Inferior parietal cortex (tissue), 1 donor: ENCODE measurements around the gene CCDC40.

Experiments
- DNase-seq: peaks from one replicate; pipeline ENCODE4 v3.0.0-alpha.2; 2016; ENCODE audit errors: extremely low spot score

CCDC40 gene

DNA sequence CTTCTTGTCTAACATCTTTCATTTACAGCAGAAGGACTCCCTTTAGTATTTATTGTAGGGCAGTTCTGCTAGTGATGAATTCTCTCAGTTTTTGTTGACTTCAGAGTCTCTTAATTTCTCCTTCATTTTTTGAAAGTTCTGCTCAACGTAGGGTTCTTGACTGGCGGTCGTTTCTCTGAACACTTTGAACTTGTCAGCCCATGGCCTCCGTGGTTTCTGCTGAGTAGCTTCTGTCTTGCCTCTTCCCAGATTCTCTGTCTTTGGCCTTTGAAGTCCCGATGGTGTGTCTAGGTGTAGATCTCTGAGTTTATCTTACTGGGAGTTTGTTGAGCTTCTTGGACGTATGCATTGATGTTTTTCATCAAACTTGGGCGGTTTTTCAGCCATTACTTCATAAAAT is 78.3 kb downstream of the CCDC40 start:
- DNase-seq, result no peak

DNA sequence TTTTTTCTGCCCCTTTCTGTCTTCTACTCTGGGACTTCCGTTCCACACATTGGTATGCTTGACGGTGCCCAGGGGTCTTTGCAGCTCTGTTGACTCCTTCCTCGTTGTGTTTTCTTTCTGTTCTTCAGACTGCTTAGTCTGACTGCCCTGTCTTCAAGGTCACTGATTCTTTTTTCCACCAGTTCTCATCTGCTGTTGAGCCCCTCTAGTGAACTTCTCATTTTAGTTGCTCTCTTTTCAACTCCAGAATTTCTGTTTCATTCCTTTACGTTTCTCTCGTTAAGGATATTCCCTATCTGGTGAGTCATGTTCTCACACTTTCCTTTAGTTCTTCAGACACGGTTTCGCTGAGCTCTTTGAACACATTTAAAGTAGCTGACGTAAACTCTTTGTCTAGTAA is 78.7 kb downstream of the CCDC40 start:
- DNase-seq, result no peak

DNA sequence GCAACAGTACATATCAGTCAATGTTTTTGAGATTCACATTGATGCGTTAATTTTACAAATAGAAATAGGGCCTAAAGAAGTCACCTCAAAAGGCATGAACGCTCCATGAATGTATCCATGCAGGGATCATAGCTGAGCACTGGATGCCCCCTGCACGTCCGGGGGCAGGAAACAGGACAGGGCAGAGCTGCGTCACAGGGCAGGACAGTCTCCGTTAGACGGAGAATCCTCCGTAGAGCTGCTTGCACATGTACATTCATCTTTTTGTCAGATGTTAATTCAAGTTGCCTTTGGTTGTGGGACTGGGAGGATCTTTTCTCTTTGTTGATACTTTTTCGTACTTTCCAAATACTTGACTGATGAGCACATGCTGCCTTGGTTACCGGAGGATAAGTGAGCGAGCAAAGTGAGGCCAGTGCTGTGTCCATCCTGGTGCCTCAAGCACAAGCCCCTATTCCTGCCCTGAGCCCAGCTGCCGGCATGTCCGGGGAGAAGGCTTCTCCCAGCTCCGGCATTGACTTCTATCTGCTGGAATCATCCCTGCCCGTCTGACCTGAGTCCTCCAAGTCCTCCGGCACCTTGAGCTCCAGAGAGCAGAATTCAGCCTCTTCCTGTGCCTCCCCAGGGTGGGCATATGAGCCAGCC is 80.0 kb downstream of the CCDC40 start:
- no peak for DNase-seq

DNA sequence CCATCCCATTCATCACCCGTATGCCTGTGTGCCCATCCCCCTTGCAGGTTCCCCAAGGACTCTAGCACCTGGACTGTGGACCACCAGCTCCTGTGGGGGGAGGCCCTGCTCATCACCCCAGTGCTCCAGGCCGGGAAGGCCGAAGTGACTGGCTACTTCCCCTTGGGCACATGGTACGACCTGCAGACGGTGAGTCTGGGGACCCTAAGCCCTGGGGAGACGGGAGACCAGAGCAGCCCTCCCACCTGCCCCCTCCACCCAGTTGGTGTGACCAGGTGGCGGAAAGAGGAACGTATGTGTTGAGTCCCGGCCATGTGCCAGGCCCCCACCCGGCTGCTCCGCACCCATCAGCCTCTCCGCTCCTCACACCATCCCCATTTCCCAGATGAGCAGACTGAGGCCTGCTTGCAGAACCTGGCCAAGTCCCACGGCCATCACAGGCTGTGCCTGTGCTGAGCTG is 80.5 kb downstream of the CCDC40 start:
- no peak for DNase-seq

DNA sequence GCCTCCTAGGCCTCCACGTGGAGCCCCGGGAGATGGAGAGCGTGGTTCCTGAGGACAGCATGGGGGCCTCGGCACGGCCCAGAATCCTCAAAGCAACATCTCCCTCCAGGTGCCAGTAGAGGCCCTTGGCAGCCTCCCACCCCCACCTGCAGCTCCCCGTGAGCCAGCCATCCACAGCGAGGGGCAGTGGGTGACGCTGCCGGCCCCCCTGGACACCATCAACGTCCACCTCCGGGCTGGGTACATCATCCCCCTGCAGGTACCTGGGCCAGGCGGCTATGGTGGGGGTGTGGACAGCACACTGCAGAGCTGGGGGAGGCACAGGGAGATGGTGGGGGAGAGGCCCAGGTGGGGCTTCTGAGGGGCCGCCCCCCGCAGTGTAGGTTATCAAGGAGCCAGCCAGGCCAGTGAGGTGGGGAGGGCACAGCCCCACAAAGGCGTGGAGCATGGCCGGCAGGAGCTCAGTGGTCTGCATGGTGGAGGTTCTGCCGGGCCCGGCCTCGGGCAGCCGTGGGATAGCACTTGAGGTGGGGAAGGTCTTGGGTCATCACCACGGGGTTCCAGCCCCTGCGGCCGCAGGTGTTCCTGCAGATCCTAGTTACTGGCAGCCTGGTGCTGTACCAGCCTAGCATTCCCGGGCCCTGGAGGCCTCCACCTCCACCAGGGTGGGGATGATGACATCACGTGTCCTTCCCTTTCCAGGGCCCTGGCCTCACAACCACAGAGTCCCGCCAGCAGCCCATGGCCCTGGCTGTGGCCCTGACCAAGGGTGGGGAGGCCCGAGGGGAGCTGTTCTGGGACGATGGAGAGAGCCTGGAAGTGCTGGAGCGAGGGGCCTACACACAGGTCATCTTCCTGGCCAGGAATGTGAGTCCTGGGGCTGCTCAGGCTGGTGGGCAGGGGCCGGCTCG is 81.3 kb downstream of the CCDC40 start:
- no peak for DNase-seq

DNA sequence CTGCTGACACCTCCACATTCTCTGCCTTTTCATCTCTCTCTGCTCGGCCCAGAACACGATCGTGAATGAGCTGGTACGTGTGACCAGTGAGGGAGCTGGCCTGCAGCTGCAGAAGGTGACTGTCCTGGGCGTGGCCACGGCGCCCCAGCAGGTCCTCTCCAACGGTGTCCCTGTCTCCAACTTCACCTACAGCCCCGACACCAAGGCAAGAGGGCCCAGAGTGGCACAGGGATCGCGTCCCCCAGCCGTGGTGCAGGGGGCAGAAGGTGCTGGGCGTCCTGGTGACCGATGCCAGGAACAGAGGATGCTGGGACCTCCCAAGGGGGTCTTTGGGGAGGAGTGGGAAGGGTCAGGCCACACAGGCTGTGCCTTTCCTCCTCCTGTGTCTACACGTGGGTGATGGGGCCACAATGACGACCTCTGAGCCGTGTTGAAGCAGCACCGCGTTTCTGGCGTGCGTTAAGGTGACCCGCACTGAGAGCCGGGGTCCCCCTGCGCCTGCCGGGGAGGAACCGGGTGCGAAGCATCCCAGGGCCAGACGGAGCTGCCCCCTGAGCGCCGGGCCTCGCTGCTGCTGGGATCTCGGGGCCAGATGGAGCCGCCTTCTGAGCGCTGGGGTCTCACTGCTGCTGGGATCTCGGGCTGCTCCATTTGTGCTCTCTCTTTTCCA is 82.3 kb downstream of the CCDC40 start:
- no peak for DNase-seq

DNA sequence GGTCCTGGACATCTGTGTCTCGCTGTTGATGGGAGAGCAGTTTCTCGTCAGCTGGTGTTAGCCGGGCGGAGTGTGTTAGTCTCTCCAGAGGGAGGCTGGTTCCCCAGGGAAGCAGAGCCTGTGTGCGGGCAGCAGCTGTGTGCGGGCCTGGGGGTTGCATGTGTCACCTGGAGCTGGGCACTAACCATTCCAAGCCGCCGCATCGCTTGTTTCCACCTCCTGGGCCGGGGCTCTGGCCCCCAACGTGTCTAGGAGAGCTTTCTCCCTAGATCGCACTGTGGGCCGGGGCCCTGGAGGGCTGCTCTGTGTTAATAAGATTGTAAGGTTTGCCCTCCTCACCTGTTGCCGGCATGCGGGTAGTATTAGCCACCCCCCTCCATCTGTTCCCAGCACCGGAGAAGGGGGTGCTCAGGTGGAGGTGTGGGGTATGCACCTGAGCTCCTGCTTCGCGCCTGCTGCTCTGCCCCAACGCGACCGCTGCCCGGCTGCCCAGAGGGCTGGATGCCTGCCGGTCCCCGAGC is 82.9 kb downstream of the CCDC40 start:
- DNase-seq, result no peak

DNA sequence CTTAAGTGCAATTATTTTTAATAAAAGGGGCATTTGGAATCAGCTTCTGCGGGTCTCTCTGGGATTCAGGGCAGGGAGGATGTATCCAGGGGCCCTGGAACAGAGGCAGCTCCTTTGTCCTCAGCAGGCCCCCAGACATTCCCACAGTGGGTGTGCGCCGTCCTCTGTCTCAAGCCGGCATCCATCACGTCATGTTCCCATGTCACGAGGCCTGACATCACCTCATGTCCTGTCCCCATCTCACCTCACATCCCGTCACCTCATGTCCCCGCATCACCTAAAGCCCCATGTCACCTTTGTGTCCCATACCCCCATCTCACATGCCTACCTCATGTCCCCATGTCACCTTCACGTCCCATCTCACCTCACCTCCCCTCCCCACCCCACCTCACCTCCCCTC is 83.4 kb downstream of the CCDC40 start:
- DNase-seq, result no peak

DNA sequence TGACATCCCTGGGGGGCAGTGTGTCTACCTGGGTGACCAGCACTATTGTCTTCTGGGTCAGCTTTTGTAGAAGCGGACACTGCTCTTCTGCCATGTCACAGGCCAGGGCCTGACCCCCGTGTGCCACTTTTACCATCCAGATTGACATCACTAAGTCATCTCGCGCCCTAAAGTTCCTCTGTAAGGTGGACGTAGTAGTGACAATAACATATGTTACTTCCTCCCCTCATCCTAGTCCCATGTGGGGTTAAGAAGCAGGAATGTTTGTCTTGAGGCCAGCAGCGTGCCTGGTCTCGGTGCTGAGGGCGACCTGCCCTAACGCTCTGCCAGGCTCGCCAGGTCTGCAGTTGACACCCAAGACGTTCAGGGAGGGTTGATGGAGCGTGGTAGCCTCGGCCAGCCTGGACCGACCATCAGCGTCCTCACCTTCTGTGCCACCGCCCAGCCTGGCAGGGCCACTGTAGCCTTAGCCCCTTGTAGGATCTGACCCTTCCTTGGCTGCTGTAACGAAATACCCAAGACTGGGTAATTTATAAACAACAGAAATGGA is 85.7 kb downstream of the CCDC40 start:
- no peak for DNase-seq

DNA sequence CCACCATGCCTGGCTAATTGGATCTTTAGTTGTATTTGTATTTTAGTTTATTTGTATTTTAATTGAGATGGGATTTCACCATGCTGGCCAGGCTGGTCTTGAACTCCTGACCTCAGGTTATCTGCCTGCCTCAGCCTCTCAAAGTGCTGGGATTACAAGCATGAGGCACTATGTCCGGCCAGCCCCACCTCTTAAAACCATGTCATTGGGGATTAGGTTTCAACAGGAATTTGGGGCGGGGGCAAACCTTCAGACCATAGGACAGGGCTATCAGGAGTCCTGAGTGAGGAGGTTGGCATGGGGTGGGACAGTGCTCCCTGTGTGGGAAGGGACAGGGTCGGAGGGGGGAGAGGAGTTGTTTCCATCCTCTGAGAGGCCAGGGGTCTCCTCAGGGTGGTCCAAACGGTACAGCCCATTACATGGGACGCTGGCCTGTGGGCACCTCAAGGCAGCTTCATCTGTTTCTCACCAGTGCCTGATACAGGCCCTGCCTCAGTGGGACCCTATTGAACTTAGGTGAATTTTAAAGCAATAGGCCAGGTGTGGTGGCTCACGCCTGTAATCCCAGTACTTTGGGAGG is 86.6 kb downstream of the CCDC40 start:
- DNase-seq, result no peak

DNA sequence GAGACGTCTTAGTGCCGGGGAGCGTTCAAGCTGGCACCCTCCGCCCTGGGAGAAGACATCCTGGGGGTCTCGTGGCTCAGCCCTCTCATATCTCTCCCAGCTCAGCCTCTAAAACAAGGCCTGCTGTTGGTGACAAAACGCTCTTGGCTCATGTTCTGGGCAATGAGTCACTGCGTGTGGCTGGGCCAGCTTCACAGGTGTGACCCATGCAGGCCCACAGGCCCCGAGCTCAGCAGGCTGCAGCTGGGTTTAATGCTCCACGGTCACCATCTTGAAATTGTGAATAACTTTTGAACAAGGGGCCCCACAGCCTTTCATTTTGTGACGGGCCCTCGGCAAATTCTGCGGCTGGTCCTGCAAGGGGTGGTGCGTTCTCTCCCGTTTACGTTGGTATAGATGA is 87.3 kb downstream of the CCDC40 start:
- no peak for DNase-seq

DNA sequence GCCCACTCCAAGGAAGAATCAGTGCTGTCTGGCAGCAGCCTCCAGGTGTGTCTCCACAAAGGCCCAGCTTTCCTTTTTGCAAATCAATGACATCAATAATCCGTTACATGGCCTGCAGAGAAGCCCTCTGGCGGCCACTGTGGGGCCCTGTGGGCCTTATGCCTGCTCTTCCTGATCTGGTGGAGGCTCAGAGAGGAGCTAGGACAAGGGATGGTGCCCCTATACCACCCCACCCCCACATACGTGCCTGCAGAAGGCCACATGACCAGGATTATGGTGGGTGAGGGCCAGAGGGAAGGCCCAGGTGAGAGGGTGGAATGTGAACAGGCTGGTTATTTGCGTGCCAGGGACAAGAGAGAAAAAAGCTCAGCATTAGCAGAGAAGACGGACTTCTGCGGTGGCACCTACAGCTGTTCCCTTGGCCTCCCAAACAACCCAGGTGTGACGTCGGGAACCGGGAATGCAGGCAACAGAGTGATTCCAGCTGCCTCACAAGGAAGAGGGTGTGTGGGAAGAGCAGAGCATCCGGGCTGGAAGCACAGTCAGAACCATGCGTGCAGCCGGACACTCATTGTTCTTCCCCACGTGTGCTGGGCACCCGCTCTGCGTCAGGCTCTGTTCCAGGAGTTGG is 88.0 kb downstream of the CCDC40 start:
- DNase-seq, result no peak

DNA sequence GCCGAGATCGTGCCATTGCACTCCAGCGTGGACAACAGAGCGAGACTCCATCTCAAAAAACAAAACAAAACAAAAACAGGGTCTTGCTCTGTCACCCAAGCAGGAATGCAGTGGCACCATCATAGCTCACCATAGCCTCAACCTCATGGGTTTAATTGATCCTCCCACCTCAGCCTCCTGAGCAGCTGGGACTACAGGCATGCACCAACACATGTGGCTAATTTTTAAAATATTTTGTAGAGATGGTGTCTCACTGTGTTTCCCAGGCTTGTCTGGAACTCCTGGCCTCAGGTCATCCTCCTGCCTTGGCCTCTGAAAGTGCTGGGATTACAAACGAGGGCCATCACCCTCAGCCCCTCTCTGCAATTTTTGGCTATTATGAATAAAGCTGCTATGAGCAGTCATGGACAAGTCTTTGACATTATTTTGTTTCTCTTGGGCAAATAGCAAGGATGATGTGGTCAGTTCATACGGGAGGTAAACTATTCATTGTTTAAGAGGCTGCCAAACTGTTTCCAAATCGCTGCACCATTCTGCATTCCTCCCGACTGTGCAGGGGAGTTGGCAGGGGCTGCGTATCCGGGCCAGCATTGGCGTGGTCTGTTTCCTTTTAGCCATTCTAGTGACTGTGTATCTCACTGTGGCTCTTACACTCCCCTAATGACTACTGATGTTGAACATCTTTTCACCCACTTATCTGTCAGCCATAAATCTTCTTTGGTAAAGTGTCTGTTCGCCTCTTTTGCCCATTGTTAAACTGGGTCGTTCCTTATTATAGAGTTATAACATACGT is 89.4 kb downstream of the CCDC40 start:
- no peak for DNase-seq

DNA sequence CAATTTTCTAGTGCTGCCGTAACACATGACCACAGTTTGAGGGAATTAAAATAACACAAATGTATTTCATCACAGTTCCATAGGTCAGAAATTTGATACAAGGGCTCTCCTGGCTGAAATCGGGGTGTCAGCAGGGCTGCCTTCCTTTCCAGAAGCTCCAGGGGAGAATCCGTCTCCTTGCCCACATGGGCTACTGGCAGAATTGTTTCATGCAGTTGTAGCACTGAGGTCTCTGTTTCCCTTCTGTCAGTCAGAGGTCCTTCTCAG is 89.9 kb downstream of the CCDC40 start:
- DNase-seq, result no peak

DNA sequence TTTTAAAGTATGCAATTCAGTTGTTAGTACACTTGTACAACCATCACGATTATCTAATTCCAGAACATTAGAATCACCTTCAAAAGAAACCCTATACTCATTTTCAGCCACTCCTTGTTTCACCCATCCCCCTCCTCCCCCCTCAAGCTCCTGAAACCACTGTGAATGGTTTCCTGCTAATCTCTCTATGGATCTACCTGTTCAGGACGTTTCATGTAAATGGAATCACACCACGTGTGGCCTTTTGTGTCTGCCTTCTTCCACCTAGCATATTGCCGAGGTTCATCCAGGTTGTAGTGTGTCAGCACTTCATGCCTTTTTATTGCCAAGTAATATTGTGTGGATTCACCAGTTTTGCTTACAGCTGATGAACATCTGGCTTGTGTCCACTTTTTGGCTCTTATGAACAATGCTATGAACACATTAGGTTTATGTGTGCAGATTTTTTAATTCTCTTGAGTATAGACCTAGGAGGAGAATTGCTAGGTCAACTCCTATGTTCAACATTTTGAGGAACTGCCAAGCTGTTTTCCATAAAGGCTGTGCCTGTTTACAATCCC is 92.6 kb downstream of the CCDC40 start:
- DNase-seq, result no peak

DNA sequence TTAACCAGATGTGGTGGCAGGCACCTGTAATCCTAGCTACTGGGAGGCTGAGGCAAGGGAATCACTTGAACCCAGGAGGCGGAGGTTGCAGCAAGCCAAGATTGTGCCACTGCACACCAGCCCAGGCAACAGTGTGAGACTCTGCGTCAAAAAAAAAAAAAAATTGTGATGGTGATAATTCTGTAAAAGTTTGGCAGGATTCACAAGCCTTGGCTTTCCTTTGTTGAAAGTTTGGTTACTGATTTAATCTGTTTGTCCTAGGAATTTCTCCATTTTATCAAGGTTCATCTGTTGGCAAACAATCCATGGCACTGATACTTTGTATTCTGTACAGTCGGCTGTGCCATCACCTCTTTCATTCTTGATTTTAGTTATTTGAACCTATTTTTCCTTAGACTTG is 94.5 kb downstream of the CCDC40 start:
- no peak for DNase-seq

DNA sequence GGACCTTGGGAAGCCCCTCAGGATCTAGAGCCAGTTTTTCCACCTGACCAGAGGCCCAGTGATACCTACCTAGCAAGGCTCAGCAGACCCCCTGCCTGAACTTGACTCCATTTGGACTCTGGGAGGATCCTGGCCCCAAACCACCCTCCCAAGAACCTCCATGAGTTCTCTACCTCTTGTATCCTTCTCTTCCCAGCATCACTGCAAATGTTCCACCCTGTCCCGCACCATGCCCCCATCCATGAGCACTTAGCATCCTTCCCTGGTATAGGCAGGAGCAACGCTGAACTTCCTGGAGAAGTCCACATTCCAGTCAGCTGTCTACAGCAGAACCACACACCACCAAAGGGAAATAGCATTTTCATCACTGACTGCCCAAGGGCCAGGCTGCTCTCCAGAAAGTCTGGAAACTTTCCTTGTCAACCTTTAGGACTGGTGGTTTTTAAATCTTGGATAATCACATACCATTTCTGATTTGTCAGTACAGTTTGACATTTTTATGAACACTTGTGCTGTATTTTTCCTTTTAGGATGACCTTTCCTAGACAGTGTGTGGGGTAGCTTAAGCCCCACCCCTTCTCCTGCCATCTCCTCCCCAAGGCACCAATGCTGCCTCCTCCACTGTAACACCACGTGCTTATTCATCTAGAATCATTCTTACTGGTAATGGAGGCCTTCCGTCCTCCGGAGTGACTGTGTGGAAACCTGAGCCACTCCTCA is 96.6 kb downstream of the CCDC40 start:
- DNase-seq, result no peak

DNA sequence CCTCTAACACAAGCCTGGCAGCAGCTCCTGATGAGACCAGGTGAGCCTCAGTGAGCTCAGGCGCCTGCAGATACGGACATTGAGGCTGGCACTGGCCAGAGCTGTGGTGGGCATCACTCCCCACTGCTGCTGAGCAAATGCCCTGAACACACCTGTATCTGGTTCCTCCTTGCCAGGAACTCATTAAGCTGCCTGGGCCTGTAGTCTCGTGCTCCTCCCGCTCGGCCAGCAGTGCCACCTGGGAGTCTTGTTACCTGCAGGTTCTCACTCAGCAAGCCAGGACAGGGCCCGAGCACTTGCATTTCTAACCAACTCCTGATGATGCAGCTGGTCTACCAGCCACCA is 97.2 kb downstream of the CCDC40 start:
- no peak for DNase-seq

DNA sequence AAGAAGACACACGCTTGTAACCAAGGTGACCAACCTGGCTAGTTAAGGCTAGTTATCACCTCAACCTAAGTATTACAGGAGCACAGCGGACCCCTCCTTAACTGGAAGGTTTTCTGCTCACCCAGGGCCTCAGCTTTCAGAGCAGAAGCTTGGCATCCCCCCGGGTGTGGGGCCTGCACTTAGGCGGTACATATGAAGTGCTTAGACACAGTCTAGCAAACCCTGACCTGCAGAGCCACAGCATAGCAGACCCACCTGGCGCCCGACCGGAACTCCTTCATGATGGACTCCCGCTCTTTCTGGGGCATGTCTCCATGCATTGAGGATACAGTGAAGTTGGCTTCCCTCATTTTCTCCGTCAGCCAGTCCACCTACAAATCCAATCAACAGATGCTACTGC is 100.7 kb downstream of the CCDC40 start:
- no peak for DNase-seq

DNA sequence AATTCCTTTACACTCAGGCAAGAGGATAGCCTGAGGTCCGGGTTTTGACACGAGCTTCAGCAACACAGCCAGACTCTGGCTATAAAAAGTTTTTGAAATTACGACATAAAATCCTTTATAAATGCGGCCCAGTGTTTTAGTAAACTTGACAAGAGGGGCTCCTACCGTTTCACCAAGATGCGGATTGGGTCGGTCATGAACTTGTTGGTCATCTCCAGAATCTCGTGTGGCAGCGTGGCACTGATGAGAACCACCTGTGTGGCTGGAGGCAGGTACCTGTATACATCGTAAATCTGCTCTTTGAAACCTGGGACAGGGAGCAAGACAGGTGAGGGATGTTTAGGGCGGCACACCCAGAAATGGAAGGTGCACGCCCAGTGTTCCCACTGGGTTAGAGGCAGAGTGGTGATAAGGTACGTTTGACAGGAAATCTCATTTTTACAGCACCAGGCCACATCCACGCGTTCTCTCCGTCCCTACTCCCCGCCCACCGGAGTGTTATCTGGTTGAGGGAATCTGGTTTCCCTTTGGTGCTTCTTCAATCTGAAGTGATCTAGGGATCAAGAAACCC is 102.5 kb downstream of the CCDC40 start:
- DNase-seq, result no peak
